PFSK-1 (cell line): ENCODE data around the gene CFAP299.

Experiments
- FOXP2 ChIP-seq: optimal IDR thresholded peaks from 2 replicates; pipeline ENCODE3; 2011; ENCODE audit warnings: borderline replicate concordance, control low read depth, inconsistent platforms; ENCODE audit not compliant: insufficient read depth; ENCODE audit errors: extremely low read length, extremely low read depth
- POLR2AphosphoS5 ChIP-seq: IDR thresholded peaks from 2 replicates; pipeline ENCODE4 v1.6.1; 2012; ENCODE audit warnings: low read depth, mild to moderate bottlenecking, control low read depth, low read length, moderate library complexity
- SIN3A ChIP-seq: IDR thresholded peaks from 2 replicates; pipeline ENCODE4 v1.6.1; 2012; ENCODE audit warnings: mild to moderate bottlenecking, low read length, moderate library complexity, borderline replicate concordance; ENCODE audit not compliant: insufficient read depth
- TAF1 ChIP-seq: IDR thresholded peaks from 2 replicates; pipeline ENCODE4 v1.6.1; 2012; ENCODE audit warnings: low read length, control low read depth, borderline replicate concordance; ENCODE audit not compliant: insufficient read depth
- TF ChIP-seq, protein P1 (sequence below), 2 experiments: IDR thresholded peaks; 2 replicates each; pipeline versions ENCODE4 v1.6.1 to v1.8.0; 2011 to 2012; ENCODE audit warnings: low read depth in 2 of 2, low read length in 2 of 2, control low read depth in 1 of 2, inconsistent platforms in 1 of 2, mild to moderate bottlenecking in 1 of 2, moderate library complexity in 1 of 2; ENCODE audit not compliant: insufficient read depth in 1 of 2

CFAP299 gene

DNA sequence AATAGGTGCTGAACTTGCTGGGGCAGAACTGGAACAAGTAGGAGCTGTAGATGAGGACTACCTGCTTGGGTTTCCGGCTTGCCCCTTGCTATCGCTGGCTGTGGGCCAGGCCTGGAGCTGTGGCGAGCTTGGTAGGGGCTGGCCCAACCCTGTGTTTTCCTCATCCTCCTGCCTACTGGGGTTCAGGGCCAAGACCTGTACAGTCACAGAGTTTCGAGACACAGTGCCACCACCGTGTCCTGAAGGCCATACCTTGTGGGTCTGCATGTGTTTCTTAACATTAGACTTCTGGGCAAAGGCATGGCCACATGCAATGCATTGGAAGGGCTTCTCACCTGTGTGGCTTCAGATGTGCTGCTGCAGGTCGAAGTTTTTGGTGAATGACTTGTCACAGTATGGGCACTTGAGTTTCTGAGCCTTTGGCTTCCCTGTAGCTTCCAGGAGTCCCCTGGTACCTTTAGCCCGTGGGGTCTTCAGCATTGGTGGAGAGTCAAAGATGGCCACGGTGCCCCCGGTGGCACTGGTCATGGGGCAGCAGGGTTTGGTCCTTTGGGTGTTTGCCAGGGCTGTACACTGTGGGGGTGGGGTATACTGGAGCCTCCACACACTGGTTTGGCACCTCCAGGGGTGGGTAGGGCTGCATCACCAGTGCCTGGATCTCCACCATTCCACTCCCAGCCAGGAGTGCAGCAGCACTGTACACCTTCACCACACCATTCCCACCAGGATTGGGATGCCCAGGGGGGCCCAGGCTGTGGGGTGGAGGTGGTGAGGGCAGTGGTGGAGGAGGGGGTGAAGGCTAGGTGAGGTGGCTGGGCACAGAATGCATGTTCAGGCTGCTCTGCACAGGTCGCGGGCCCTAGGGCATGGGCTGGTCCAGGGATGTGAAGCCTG is 52.1 kb downstream of the CFAP299 start:
- TF ChIP-seq POLR2AphosphoS5, result no peak
- TF ChIP-seq, protein P1, sequence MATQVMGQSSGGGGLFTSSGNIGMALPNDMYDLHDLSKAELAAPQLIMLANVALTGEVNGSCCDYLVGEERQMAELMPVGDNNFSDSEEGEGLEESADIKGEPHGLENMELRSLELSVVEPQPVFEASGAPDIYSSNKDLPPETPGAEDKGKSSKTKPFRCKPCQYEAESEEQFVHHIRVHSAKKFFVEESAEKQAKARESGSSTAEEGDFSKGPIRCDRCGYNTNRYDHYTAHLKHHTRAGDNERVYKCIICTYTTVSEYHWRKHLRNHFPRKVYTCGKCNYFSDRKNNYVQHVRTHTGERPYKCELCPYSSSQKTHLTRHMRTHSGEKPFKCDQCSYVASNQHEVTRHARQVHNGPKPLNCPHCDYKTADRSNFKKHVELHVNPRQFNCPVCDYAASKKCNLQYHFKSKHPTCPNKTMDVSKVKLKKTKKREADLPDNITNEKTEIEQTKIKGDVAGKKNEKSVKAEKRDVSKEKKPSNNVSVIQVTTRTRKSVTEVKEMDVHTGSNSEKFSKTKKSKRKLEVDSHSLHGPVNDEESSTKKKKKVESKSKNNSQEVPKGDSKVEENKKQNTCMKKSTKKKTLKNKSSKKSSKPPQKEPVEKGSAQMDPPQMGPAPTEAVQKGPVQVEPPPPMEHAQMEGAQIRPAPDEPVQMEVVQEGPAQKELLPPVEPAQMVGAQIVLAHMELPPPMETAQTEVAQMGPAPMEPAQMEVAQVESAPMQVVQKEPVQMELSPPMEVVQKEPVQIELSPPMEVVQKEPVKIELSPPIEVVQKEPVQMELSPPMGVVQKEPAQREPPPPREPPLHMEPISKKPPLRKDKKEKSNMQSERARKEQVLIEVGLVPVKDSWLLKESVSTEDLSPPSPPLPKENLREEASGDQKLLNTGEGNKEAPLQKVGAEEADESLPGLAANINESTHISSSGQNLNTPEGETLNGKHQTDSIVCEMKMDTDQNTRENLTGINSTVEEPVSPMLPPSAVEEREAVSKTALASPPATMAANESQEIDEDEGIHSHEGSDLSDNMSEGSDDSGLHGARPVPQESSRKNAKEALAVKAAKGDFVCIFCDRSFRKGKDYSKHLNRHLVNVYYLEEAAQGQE (IDR thresholded peaks at IDR 0.05; ENCODE audit: insufficient read depth in 1 of 2, low read depth in 2 of 2, low read length in 2 of 2), result no peak
- TF ChIP-seq SIN3A, result no peak
- TF ChIP-seq TAF1, result no peak

DNA sequence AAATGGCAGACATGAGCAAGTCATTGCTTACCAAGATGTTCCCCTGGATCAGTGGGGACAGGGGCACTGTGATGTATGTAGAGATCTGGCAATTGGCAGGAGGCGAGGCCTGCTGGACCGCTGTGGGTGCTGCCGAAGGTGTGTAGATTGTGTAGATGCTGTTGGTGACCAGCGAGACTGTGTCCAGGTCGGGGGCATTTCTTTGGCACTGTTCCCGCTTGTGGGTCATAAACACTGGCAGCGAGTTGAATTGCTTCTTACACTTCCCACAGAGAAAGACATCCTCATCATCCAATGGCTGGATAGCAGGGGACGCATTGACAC is 52.7 kb downstream of the CFAP299 start:
- no peak for TF ChIP-seq TAF1
- TF ChIP-seq SIN3A, result no peak
- TF ChIP-seq FOXP2, result no peak
- no peak for TF ChIP-seq POLR2AphosphoS5

DNA sequence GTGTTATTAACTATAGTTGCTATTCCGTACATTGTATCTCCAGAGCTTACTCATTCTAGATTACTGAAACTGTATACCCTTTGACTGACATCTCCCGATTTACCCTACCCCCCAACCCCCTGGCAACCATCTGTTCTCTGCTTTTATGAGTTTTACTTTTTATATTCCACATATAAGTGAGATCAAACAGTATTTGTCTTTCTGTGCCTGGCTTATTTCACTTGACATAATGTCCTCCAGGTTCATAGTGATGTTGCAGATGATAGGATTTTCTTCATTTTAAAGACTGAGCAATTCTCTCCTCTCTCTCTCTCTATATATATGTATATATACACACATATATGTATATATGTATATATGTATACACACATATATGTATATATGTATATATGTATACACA is 54.6 kb downstream of the CFAP299 start:
- TF ChIP-seq POLR2AphosphoS5 (no peak), FOXP2 (no peak), SIN3A (no peak), TAF1 (no peak)
- TF ChIP-seq, protein P1 (IDR thresholded peaks at IDR 0.05; ENCODE audit: insufficient read depth in 1 of 2, low read depth in 2 of 2, low read length in 2 of 2), result no peak

DNA sequence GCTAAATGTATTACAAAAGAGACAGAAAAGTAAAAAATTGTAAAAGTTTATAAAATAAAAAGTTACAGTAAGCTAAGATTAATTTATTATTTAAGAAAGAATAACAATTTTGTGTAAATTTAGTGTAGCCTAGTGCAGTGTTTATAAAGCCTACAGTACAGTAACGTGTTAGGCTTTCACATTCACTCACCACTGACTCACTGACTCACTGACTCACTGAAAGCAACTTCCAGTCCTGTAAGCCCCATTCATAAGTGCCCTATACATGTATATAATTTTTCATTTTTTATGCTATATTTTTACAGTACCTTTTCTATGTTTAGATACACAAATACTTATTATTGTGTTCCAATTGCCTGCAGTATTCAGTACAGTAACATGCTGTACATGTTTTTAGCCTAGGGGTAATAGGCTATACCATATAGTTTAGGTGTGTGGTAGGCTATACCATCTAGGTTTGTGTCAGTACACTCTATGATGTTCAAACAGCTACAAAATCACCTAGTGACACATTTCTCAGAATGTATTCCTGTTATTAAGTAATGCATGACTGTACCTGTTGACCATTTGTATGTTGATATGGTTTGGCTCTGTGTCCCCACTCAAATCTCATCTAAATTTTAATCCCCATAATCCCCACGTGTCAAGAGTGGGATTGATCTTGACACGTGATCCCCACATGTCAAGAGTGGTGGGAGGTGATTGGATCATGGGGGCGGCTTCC is 57.9 kb downstream of the CFAP299 start:
- TF ChIP-seq TAF1, result no peak
- TF ChIP-seq, protein P1 (IDR thresholded peaks at IDR 0.05; ENCODE audit: insufficient read depth in 1 of 2, low read depth in 2 of 2, low read length in 2 of 2), result no peak
- no peak for TF ChIP-seq FOXP2
- TF ChIP-seq POLR2AphosphoS5, result no peak
- no peak for TF ChIP-seq SIN3A

DNA sequence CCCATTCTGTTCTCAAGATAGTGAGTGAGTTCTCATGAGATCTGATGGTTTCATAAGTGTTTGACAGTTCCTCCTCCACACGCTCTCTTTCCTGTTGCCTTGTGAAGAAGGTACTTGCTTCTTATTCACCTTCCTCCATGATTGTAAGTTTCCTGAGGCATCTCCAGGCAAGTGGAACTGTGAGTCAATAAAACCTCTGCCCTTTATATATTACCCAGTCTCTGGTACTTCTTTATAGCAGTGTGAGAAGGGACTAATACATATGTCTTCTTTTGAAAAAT is 58.4 kb downstream of the CFAP299 start:
- TF ChIP-seq TAF1, result no peak
- no peak for TF ChIP-seq SIN3A
- no peak for TF ChIP-seq FOXP2
- TF ChIP-seq, protein P1 (IDR thresholded peaks at IDR 0.05; ENCODE audit: insufficient read depth in 1 of 2, low read depth in 2 of 2, low read length in 2 of 2), result no peak
- TF ChIP-seq POLR2AphosphoS5, result no peak
